GM21529 (cell line): ENCODE results near the gene RAB3C.
"Not testable (repeated sequence)": the region's sequence is repeated elsewhere in the genome, so short reads cannot be mapped to it uniquely, and the experiment has no call there.

Source experiments
- ATAC-seq: cut with Tn5 transposase; IDR thresholded peaks from one replicate; pipeline ENCODE4 v1.9.1; 2021; ENCODE audit not compliant: unreplicated experiment

The RAB3C gene

GRCh38 chr5:58582803-58583491, at the start of gene RAB3C:
Gene RAB3C, plus strand, starts transcription at chr5:58583075. Its CDS starts 134 bp downstream, at chr5:58583209.
- peak; percentile 100 for ATAC-seq

- not testable (repeated sequence) for ATAC-seq
These were observed 40.9 kb upstream of the RAB3C start for GRCh38 chr5:58541935-58542334.

- ATAC-seq = no peak
These were observed 40.2 kb upstream of the RAB3C start for GRCh38 chr5:58542709-58543108.

GRCh38 chr5:58543723-58544122, 39.2 kb upstream of the RAB3C start:
- no peak for ATAC-seq

- ATAC-seq = no peak
These were observed 38.7 kb upstream of the RAB3C start for GRCh38 chr5:58544195-58544594.

GRCh38 chr5:58544926-58545325, 37.9 kb upstream of the RAB3C start:
- ATAC-seq = no peak

- ATAC-seq = peak; percentile 94
These were observed 37.0 kb upstream of the RAB3C start for GRCh38 chr5:58545912-58546311.

- ATAC-seq = no peak
These were observed 34.8 kb upstream of the RAB3C start for GRCh38 chr5:58548068-58548467.

GRCh38 chr5:58551492-58551891, 31.4 kb upstream of the RAB3C start:
- no peak for ATAC-seq

GRCh38 chr5:58557665-58558338, 25.1 kb upstream of the RAB3C start:
- ATAC-seq = not testable (repeated sequence)

- not testable (repeated sequence) for ATAC-seq
These were observed 19.7 kb upstream of the RAB3C start for GRCh38 chr5:58563016-58563700.

GRCh38 chr5:58564043-58564832, 18.6 kb upstream of the RAB3C start:
- ATAC-seq = not testable (repeated sequence)

- ATAC-seq = no peak
These were observed 17.8 kb upstream of the RAB3C start for GRCh38 chr5:58565033-58565432.

GRCh38 chr5:58571501-58571900, 11.4 kb upstream of the RAB3C start:
- no peak for ATAC-seq

GRCh38 chr5:58572973-58573372, 9.9 kb upstream of the RAB3C start:
- ATAC-seq = not testable (repeated sequence)

- ATAC-seq = no peak
These were observed 3.1 kb upstream of the RAB3C start for GRCh38 chr5:58579781-58580180.

- peak; percentile 26 for ATAC-seq
These were observed 664 bp upstream of the RAB3C start for GRCh38 chr5:58582019-58582802.

- ATAC-seq = no peak
These were observed 13.1 kb downstream of the RAB3C start for GRCh38 chr5:58595952-58596351.

- ATAC-seq = no peak
These were observed 15.6 kb downstream of the RAB3C start for GRCh38 chr5:58598440-58598839.

GRCh38 chr5:58599217-58599616, 16.3 kb downstream of the RAB3C start:
- no peak for ATAC-seq
